NCI-H1105 (cell line): ENCODE data around the gene KCTD18.

ENCODE experiments used
- DNase-seq: peaks from one replicate; lab custom pipeline; 2025; lab: John Stamatoyannopoulos, UW

The KCTD18 gene

DNA sequence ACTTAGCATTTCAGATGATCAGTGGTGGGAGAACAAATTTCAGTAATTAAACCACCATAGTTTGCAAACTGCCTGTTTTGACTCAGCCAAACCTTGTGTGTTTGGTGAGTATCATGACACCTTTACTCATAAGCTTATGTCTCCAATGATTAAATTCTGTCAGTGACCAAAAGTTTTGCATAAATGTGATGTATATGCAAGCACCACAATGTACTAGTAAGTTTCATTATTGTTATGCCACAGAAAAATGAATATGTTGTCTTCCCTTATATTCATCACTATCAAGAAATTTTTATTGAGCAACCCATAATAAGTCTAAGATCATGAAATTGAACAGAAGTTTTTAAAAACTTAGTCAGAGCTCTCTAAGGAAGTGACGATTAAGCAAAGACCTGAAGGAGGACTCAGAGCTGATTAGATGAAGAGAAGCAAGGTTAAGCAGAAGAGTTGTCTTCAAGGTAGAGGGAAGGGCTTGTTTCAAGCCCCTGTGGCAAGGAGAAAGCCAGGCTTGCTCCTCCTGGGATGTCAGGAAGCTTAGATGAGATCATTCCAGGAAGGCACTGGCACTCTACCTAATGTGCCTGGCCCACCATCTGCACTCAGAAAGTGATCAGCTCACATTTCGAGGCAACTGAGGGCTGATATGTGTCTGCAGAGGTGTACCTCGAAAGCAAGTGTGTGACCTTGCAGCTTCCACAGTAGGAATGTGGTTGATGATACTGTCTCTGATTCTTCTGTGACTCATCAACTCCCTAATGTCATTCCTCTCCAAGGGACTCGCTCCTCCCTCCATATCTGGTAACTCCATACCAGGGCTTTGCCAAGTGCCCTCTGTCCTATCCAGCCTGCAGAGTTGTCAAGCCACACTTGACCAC is 54.7 kb downstream of the KCTD18 start:
- DNase-seq: no peak

GRCh38 chr2:200453853-200454534 is 55.9 kb downstream of the KCTD18 start:
- DNase-seq: no peak

DNA sequence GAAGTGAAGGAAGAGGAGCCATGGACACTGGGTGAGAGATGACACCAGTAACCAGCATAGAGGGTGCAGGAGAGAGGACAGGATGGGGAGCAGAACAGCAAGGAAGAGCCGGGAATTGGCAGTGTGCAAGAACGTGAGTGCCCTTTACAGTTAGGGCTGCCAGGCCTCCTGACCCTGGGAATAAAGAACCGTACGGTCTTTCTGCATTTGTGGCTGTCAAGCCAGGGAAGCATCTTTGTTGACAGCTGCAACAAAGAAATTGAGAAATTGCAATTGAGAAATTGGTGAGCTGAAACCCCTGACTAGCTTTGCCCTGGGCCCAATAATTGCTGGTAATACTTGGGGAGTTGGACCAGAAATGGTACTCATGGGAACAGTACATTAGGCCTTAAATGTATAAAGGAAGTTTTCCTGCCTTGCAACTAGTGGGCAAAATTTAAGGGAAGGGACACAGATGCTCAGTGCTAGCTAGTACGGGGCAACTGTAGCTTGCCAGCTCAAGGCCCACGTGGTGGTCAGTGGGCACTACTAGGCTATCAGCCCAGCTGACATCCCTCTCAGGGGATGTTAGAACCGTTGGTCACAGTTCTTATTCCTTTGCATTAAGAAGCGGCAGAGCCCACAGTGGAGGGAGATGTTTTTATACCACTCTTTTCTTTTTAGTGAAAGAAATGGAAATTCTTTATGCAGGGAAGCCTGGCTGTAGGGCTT is 56.6 kb downstream of the KCTD18 start:
- DNase-seq: no peak

GRCh38 chr2:200452377-200452776 is 57.5 kb downstream of the KCTD18 start:
- DNase-seq: no peak

DNA sequence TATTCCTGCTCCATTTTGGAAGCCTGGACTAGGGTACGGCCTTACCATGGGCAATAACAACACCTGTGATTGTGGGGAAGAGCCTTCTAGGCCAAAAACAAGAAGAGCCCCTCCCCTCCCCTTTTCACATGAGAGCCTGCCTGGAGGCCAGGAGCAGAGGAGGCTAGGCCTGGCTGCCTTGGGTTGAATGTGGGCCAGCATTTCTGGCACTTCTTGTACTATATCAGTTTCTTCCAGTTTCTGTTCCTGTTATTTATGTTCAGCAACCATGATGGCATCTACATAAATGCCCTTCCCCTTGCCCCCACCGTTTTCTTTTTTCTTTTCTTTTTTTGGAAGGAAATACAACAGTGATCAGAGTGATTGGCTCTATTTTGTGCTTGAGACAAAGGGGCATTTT is 58.4 kb downstream of the KCTD18 start:
- DNase-seq: no peak

DNA sequence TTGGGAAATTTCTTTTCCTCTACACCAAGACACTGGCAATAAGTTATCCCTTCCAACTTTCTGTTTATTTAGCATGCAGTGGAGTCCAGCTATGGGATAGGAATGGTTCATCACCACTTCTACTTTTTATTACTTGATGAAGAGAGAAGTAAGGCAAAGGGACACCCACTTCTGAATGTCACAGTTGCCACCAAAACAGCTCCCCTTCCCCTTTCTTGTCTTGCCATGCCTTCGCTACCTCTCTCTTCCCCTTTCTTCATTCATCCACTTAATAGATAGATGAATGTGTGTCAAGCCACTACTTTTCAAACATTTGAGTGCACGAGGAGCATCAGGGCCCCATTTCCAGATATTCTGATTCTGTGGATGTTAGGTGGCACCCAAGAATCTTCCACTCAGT is 59.6 kb downstream of the KCTD18 start:
- no peak for DNase-seq

- no peak for DNase-seq
Observed at GRCh38 chr2:200449149-200449548, 60.7 kb downstream of the KCTD18 start.

DNA sequence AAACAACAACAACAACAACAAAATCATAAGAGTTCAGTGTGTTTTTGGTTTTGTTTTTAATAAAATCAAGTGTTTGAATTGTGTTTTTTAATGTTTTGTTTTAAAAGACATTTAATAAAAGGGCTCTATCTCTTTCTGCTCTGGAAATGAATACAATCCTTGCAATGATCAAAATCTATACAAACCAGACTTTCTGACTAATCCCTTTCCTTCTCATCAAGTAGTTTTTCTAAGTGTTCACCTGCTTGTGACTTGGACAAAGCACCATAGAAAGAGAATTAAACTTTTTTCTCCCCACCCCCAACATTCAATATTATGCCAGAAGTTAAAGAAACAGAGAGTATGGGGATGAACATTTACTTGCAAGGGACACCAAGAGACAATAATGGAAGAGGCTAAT is 61.4 kb downstream of the KCTD18 start:
- DNase-seq: no peak

DNA sequence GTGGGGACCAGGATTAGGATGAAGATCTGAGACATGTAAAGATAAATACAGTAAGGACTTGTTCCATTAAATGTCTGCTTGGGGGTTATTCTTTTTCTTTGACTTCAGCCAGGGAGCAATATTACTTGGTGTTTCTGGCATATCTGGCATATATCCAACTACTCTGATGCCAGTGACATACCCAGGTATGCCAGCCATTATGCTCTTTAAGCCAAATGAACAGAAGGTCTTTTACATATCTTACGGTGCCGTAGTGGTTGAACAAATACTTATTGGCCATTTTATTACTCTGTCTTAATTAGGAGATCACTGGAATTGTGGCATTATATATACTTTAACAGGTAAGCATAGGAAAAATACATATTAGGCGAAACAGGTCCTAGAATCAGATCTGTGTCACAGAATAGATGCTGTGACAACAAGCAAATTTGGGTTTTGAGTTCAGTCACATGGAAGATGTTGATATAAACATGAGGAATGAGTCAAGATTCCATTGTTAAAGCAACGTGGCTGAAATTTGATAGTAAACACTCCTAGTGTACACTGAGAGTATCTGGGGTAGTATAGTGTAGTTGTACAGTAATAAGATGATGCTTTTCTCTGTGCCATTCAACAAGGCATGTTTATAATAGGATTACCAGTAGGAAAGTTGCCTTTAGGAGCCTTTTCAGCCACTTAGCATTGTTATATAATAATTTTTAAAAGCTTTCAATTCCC is 62.6 kb downstream of the KCTD18 start:
- DNase-seq: no peak

- no peak for DNase-seq
Observed at GRCh38 chr2:200446612-200447011, 63.3 kb downstream of the KCTD18 start.

DNA sequence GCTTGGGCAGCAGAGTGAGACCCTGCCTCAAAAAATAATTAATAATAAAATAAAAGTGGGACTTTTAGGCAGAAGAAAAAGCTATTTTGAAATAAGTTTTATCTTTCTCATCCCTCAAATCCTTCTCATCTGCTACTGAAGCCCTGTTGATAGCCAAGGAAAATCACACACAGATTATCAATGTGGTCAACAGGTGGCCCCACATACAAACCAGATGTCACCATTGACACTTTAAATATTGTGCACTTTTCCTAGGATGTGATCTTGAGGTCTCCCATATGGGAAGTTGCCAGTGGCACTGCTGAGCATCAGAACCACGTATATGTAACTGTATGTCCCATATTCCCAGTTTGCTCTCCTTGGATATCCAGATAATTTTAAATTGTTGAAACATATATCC is 64.6 kb downstream of the KCTD18 start:
- no peak for DNase-seq

DNA sequence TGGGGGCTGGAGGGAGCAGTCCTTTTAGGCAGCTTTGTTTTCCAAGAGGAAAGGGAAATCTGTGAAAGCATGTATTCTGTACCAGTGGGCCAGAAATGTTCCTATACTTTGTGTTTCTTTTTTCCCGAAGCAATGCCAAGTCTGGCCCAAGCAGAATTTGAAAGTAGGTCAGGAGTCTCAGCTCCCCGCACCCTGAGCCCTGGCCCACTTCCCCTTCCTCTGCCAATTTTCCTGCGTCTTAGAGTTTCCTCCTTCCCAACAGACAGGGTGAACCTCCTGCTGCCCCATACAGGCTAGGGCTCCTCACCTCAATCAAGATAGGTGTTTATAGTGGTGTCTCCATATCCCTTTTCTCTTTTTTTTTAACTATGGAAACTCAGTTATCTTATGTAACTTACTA is 65.3 kb downstream of the KCTD18 start:
- no peak for DNase-seq

DNA sequence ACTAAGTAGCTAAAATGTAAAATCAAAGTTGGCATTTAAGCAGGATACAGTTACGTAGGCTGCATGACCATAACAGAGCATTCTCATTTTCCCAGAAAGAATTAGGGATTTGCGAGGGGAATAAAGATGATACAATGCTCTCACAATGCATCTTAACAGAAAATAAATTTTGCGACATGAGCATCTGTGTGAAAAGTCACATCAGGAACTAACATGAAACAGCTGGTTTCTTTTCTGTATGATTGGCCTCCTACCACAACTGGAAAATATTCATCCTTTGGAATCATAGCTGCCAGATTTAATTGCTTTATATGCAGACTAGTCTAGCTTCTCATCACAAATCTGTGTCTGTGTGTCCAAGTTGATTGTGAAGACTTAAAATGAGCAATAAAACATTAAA is 66.0 kb downstream of the KCTD18 start:
- DNase-seq: no peak

GRCh38 chr2:200443376-200443775 is 66.5 kb downstream of the KCTD18 start:
- no peak for DNase-seq

DNA sequence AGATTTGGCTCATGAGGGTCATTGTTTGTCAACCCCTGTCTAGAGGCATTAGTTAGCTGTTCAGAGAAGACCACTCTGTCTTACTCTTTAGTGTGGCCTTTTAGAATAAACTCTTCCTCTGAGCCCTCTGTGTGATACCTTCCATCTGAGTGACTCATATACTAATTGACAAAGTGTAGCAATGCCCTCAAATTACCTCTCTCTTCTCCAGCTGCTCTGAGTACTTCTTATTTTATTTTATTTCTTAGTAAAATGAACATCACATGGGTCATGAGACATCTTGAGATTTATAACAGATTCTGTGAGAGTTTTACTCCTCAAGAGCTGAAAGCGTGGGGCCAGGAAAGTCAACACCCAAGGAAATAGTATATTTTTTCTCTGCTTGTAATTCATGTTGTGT is 67.4 kb downstream of the KCTD18 start:
- DNase-seq: no peak

DNA sequence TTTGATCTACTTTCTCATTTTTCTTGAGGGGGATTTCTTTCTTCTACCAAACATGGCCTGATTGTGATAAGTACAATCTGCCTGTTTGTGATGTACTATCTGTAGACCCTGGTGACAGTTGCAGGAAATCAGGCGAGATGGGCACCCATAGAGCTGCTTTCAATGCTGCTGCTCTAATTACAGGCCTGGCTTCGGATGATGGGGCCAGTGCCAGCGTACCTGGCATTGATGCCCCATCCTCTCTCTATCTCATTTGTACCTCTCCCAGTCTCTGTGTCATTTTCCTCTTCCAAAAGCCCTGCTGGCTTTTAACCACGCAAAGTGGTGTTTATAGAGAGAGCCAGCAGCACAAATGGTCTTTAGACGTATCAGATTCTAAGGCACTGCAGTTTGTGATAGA is 69.9 kb downstream of the KCTD18 start:
- no peak for DNase-seq
